ENCODE data around the gene ARAP3. TPM values are rescaled to one million over a fixed set of nuclear protein-coding genes. Genes with fewer than 3 reads are reported as not detected.

The ARAP3 gene
- total RNA-seq, 1 donor from 2014 or later: 39.2 TPM

- H3K27me3 Mint-ChIP-seq (ENCODE audit: low read depth): no peaks in the 10 kb centered on the region
- TF ChIP-seq CTCF (conservative IDR thresholded peaks at IDR 0.05): no peak
- no peak overlapping the region for H3K27ac Mint-ChIP-seq (ENCODE audit: unreplicated experiment)
- no peak for DNase-seq (ENCODE audit: low read depth, low spot score)
- H3K4me3 Mint-ChIP-seq: peak overlapping the region; percentile 8
- no peaks in the 10 kb centered on the region for H3K36me3 Mint-ChIP-seq (ENCODE audit: low read depth)
- peaks cover 7% of the 10 kb centered on the region for H3K4me1 Mint-ChIP-seq
- H3K9me3 Mint-ChIP-seq: no peaks in the 10 kb centered on the region
Observed at GRCh38 chr5:141646026-141646425, 36.0 kb downstream of the ARAP3 start.

- Mint-ChIP-seq H3K27ac (ENCODE audit: unreplicated experiment) (no peak overlapping the region), H3K36me3 (ENCODE audit: low read depth) (no peaks in the 10 kb centered on the region), H3K9me3 (no peaks in the 10 kb centered on the region), H3K4me1 (peaks cover 11% of the 10 kb centered on the region), H3K4me3 (peak overlapping the region; percentile 25), H3K27me3 (ENCODE audit: low read depth) (peaks cover 2% of the 10 kb centered on the region)
- TF ChIP-seq CTCF (conservative IDR thresholded peaks at IDR 0.05): no peak
- DNase-seq (ENCODE audit: low read depth, low spot score): no peak
Observed at GRCh38 chr5:141641634-141642267, 40.3 kb downstream of the ARAP3 start.

GRCh38 chr5:141640698-141641097 is 41.3 kb downstream of the ARAP3 start:
- H3K4me1 Mint-ChIP-seq: peaks cover 18% of the 10 kb centered on the region
- H3K27ac Mint-ChIP-seq (ENCODE audit: unreplicated experiment): no peak overlapping the region
- peaks cover 2% of the 10 kb centered on the region for H3K27me3 Mint-ChIP-seq (ENCODE audit: low read depth)
- H3K36me3 Mint-ChIP-seq (ENCODE audit: low read depth): no peaks in the 10 kb centered on the region
- no peaks in the 10 kb centered on the region for H3K9me3 Mint-ChIP-seq
- H3K4me3 Mint-ChIP-seq: peak overlapping the region; percentile 52
- no peak for TF ChIP-seq CTCF (conservative IDR thresholded peaks at IDR 0.05)
- no peak for DNase-seq (ENCODE audit: low read depth, low spot score)

GRCh38 chr5:141640051-141640415 is 42.0 kb downstream of the ARAP3 start:
- Mint-ChIP-seq H3K27ac (ENCODE audit: unreplicated experiment) (no peak overlapping the region), H3K27me3 (ENCODE audit: low read depth) (peaks cover 2% of the 10 kb centered on the region), H3K36me3 (ENCODE audit: low read depth) (no peaks in the 10 kb centered on the region), H3K4me3 (peak overlapping the region; percentile 52), H3K9me3 (no peaks in the 10 kb centered on the region), H3K4me1 (peaks cover 24% of the 10 kb centered on the region)
- no peak for TF ChIP-seq CTCF (conservative IDR thresholded peaks at IDR 0.05)
- no peak for DNase-seq (ENCODE audit: low read depth, low spot score)

- Mint-ChIP-seq H3K4me3 (peak overlapping the region; percentile 87), H3K4me1 (peaks cover 28% of the 10 kb centered on the region), H3K36me3 (ENCODE audit: low read depth) (no peaks in the 10 kb centered on the region), H3K27me3 (ENCODE audit: low read depth) (peaks cover 2% of the 10 kb centered on the region), H3K9me3 (no peaks in the 10 kb centered on the region), H3K27ac (ENCODE audit: unreplicated experiment) (no peak overlapping the region)
- DNase-seq (ENCODE audit: low read depth, low spot score): no peak
- TF ChIP-seq CTCF (conservative IDR thresholded peaks at IDR 0.05): no peak
Observed at GRCh38 chr5:141639357-141640050, 42.5 kb downstream of the ARAP3 start.
